ENCODE measurements around the gene FUNDC2.

Gene FUNDC2

DNA sequence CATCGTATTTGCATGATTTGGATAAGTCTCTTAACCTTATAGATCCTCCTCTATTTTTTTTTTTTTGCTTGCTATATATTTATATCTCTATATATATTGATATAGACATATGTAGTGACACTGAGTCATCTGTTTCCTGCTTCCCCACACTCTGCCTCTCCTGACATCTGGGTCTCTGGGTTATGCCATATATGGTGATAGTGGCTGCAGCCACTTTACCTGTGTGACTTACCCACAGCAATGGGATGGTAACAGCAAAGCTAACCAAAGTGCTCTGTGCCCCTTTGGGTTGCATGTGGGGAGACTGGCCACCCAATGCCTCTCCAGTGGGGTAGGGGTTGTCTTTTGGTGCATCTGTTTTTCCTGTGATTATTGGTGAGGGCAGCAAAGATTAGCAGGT lies 29.8 kb downstream of the FUNDC2 start:
- no peak for DNase-seq (ENCODE audit: insufficient read length, low spot score)
- no peak for FAIRE-seq
- TF ChIP-seq, protein P1, sequence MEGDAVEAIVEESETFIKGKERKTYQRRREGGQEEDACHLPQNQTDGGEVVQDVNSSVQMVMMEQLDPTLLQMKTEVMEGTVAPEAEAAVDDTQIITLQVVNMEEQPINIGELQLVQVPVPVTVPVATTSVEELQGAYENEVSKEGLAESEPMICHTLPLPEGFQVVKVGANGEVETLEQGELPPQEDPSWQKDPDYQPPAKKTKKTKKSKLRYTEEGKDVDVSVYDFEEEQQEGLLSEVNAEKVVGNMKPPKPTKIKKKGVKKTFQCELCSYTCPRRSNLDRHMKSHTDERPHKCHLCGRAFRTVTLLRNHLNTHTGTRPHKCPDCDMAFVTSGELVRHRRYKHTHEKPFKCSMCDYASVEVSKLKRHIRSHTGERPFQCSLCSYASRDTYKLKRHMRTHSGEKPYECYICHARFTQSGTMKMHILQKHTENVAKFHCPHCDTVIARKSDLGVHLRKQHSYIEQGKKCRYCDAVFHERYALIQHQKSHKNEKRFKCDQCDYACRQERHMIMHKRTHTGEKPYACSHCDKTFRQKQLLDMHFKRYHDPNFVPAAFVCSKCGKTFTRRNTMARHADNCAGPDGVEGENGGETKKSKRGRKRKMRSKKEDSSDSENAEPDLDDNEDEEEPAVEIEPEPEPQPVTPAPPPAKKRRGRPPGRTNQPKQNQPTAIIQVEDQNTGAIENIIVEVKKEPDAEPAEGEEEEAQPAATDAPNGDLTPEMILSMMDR (IDR thresholded peaks at IDR 0.05; ENCODE audit: insufficient read depth, missing control alignments): no peak

DNA sequence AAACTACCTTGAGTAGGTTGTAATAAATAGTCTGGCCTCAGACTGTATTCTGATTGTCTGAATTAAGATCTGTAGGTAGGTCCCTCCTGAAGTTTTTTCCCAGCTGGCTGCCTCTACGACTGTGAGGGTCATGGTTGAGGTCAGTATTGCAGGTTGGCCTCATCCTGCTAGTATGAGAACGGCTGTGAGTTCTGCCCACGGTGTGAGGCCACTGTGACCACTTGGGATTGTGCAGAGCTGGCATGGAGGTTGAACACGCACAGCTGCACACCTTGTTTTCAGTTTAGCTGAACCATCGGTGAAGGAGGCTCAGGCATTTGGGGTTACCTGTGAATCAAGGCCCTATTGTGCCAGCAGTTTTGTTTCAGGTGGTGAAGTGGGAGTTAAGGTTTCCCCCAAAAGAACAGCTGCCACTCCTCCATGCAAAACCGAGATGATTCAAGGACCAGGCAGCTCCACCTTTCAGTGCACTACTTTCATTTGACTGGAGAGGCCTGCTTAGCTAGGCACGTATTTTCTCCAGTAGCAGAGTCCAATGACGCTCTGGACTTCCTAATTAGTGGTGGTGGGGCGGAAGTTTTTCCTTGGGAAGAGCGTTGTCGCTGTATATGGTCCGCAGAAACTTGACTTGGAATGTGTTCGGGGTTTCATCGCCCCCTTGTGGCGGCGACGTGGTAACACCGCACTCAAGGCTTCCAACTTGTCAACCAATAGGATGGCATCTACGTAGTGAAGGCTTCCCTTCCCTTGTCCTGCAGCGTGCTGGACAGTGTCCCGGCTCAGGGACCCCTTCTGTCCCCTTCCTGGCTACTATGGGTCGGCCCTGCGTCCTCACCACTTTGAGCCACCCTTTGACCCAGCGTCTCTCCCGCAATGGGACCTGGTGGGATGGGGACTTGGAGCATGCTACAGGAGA lies 30.5 kb downstream of the FUNDC2 start:
- DNase-seq (ENCODE audit: insufficient read length, low spot score) (peak; percentile 16), FAIRE-seq (peak; percentile 66)
- TF ChIP-seq, protein P1 (IDR thresholded peaks at IDR 0.05; ENCODE audit: insufficient read depth, missing control alignments): peak; percentile 59

DNA sequence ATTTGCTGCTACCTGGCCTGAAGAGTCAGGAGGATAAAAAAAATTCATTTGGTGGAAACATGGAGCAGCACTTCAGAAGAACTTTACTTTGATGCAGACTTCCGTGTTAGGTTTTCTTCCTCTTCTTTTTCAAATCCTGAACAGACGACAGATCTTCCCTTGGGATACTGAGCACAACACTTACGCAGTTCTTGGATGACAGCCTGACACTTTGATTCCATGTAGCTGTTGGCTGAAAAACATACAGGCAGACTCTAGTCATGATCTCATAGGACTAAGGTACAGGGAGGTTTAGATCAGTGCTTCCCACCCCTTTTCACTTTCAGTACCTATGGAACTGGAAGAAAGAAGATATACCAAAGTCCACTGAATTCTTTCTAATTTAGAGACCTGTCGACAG lies 35.1 kb downstream of the FUNDC2 start:
- no peak for DNase-seq (ENCODE audit: insufficient read length, low spot score)
- no peak for FAIRE-seq
- TF ChIP-seq, protein P1 (IDR thresholded peaks at IDR 0.05; ENCODE audit: insufficient read depth, missing control alignments): no peak

DNA sequence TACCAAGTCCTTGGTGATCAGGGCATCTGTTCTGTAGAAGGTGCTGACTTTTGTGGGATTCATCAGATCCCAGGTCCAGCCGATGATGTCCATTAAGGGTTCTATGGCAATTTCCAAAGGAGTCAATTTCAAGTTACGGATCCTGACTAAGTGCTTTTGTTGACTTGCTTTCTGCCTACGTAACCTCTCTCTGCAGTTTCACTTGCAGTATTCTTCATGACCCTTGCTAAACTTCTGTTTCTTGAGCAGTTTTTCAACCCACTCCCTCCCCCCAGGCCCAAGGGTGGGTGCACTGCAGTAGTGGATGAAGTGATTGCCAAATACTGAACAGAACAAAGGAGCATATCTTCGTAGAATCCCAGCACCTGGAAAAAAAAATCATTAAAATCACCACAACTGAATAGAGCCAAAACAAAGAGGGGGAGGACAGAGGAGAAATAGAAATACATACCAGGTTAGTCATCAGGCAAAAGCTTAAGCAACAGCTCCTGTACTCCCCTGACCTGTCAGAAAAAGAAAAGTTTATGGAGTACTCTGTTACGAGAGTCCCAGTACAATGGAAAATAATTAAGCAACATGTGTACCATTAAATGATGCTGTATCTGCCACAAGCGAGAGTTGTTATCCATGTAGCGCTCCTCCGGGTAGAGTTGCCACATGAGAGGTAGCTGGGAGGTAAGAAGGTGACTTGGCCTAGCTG lies 38.5 kb downstream of the FUNDC2 start:
- TF ChIP-seq, protein P1 (IDR thresholded peaks at IDR 0.05; ENCODE audit: insufficient read depth, missing control alignments): no peak
- no peak for DNase-seq (ENCODE audit: insufficient read length, low spot score)
- no peak for FAIRE-seq

DNA sequence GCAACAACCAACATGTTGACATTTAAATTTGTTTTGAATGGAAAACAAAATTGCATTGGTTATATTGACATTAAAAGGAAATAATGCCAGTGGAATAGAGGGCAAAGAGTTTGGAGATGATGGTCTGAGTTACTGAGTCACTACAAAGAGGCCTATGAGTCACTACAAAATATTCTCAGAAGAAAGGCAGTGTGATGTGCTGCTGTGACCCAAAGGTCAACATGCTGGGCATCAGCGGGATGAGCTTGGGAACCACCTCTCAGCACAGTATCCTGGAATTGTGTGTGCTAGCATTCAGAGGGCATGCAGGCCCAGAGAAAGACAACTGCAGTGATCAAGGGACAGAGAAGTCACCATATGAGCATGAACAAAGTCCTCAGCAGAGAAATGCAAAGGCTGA lies 41.5 kb downstream of the FUNDC2 start:
- TF ChIP-seq, protein P1 (IDR thresholded peaks at IDR 0.05; ENCODE audit: insufficient read depth, missing control alignments): no peak
- FAIRE-seq (no peak), DNase-seq (ENCODE audit: insufficient read length, low spot score) (no peak)

DNA sequence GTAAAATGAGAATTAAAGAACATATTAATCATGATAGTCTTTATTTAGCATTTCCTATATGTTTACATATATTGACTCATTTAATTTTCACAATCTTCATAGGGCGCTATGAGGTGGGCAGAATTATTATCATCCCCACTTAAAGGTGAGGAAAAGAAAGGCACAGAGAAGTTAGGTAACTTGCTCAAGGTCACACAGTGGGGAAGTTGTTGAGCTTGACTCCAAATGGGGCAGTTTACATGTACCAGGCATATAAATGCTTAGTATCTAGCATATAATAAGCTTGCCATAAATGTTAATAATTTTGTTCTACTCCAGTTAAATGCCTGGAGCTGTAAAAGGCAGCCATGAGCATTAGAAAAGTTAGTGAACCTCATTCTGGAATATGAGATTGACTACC lies 42.8 kb downstream of the FUNDC2 start:
- DNase-seq (ENCODE audit: insufficient read length, low spot score) (no peak), FAIRE-seq (no peak)
- TF ChIP-seq, protein P1 (IDR thresholded peaks at IDR 0.05; ENCODE audit: insufficient read depth, missing control alignments): no peak

DNA sequence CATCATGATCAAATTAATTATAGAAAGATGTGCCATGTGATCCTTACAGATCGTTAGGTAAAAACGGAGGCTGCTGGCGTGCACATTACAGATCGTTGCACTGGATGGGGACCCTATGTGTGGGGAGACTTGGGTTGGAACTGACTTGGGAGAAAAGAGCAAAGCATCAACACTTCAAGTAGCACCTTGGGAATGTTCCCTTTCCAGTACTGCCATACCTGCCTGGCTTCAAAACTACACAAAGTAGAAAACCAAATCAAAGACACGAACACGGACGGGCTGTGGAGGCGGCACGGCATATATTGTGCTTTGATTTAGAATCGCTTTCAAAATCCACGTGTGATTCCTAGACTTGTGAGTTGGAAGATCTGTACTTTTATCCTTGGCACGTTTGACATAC lies 43.4 kb downstream of the FUNDC2 start:
- DNase-seq (ENCODE audit: insufficient read length, low spot score): no peak
- FAIRE-seq: no peak
- TF ChIP-seq, protein P1 (IDR thresholded peaks at IDR 0.05; ENCODE audit: insufficient read depth, missing control alignments): no peak

All from D721Med (cell line).